Adrenal gland (tissue), 12 donors: ENCODE data around the gene TMEM125. TPM values are rescaled to one million over a fixed set of nuclear protein-coding genes. Genes with fewer than 3 reads are reported as not detected.
A peak's percentile ranks its signal among the peaks of the same experiment; 100 is the strongest.

Experiments used
- DNase-seq, 7 donors: peaks; one replicate each; pipeline ENCODE4 v3.0.0-alpha.2; 2019 to 2020
- H3K27ac ChIP-seq, 5 donors: fragments of 200-600 bp; sonication (generic) in 4 of 5; 1 replicate in 3 of 5; 2 replicates in 2 of 5; pipeline versions ENCODE4 v1.5.1 to v1.8.0; 2016 to 2020; ENCODE audit warnings: mild to moderate bottlenecking in 1 of 5
- H3K27me3 ChIP-seq: fragments of 200-600 bp; 2 replicates; pipeline ENCODE4 v1.8.0; 2021
- H3K36me3 ChIP-seq, 2 donors: fragments of 200-600 bp; replicated peaks in 1 of 2; 1 replicate in 1 of 2; 2 replicates in 1 of 2; pipeline versions ENCODE4 v1.5.1 to v1.8.0; 2018 to 2022
- H3K4me1 ChIP-seq, 2 donors: fragments of 200-600 bp; replicated peaks in 1 of 2; 1 replicate in 1 of 2; 2 replicates in 1 of 2; pipeline versions ENCODE4 v1.5.1 to v1.8.0; 2018 to 2021
- H3K4me3 ChIP-seq, 4 donors: fragments of 200-600 bp; sonication (generic) in 3 of 4; one replicate each; pipeline ENCODE4 v1.5.1; 2016 to 2018
- H3K9me3 ChIP-seq, 3 donors: fragments of 200-600 bp; sonication (generic) in 1 of 3; replicated peaks in 1 of 3; 1 replicate in 2 of 3; 2 replicates in 1 of 3; pipeline versions ENCODE4 v1.5.1 to v1.8.0; 2016 to 2021
- CTCF ChIP-seq, 6 experiments: fragments of 450-650 bp in 4 of 6; fragments of 200-600 bp in 2 of 6; sonication (generic) in 1 of 6; IDR thresholded peaks; 1 replicate in 5 of 6; 2 replicates in 1 of 6; pipeline versions ENCODE4 v1.5.1 to v1.8.0; 2016 to 2021; ENCODE audit warnings: antibody characterized with exemption in 6 of 6, mild to moderate bottlenecking in 2 of 6, moderate library complexity in 1 of 6
- POLR2A ChIP-seq, 2 donors: fragments of 450-650 bp; IDR thresholded peaks; one replicate each; pipeline ENCODE4 v1.6.1; 2017; ENCODE audit warnings: antibody characterized with exemption in 2 of 2, mild to moderate bottlenecking in 2 of 2, moderate library complexity in 1 of 2
- WGBS, 4 donors: extraction: QIAGEN DNeasy Blood & Tissue Kit in 2 of 4; methylation state at CpG; one replicate each; pipeline versions ENCODE4 v1.1.5 to v1.1.7; 2013 to 2017; 5-methylcytosine and 5-hydroxymethylcytosine counted together
- intact Hi-C, 2 donors: fragments of 100-400 bp; cut with DNase I; formaldehyde crosslinking; loops; one replicate each; pipeline versions ENCODE4 v1.14.1 to v1.15.0; 2022 to 2023
- polyA plus RNA-seq, 3 donors: library from polyadenylated mRNA; stranded (reverse); fragments of 200-250 nt in 2 of 3; fragments of 350-450 nt in 1 of 3; fragmentation: Illumina TruSeq in 1 of 3; extraction: RNeasy Lipid Tissue Mini Kit (QIAGEN cat#74804) in 1 of 3; gene quantifications; one replicate each; pipeline ENCODE4 v1.2.3, GENCODE V29; 2013 to 2014
- total RNA-seq, 9 donors: library from RNA; depleted of rRNA in 4 of 9; stranded (reverse); fragments of >200 nt in 4 of 9; fragments of 120-200 nt in 1 of 9; fragmentation: NEBNext Ultra II Directional in 1 of 9; extraction: Animal tissue kit (Norgen Biotek cat#: 25700) in 1 of 9; gene quantifications; one replicate each; pipeline versions ENCODE4 v1.1.0 to v1.2.4, GENCODE V29; 2013 to 2023
- donor health status: healthy with polysubstance abuse.
- donor health status: Bipolar disorder and iron deficiency.
- donor health status: DM: yes; HTN: yes; CAD: no.
- donor health status: DM: no; HTN: no; CAD: no.
- donor health status: DM: no; HTN: no; CAD: no.
- donor health status: DM: yes; HTN: yes; CAD: no.

TMEM125 gene
- total and polyA plus RNA-seq, 12 donors: 0.14 to 2.1 (median 1.0) TPM; not detected in 2

GRCh38 chr1:43296207-43296606, 26.4 kb downstream of the TMEM125 start:
- DNase-seq: no peak
- no peaks in the 10 kb centered on the region for H3K27me3 ChIP-seq
- H3K4me1 ChIP-seq: peaks cover 0 to 14% of the 10 kb centered on the region in 2 donors
- H3K27ac ChIP-seq: peak overlapping the region in 1 of 5 donors; percentile 24
- H3K9me3 ChIP-seq: no peaks in the 10 kb centered on the region
- WGBS, 4 donors: 61 to 74% (median 67%) methylated on average over 1 of the region's 1 CpG
- intact Hi-C loops: no loop called here
- TF ChIP-seq CTCF (IDR thresholded peaks at IDR 0.05) (no peak), POLR2A (IDR thresholded peaks at IDR 0.05) (no peak)
- H3K4me3 ChIP-seq: no peak overlapping the region
- no peaks in the 10 kb centered on the region for H3K36me3 ChIP-seq

GRCh38 chr1:43298055-43298454, 28.3 kb downstream of the TMEM125 start:
- Histone ChIP-seq H3K4me1 (peaks cover 0 to 14% of the 10 kb centered on the region in 2 donors), H3K4me3 (no peak overlapping the region), H3K9me3 (no peaks in the 10 kb centered on the region), H3K27me3 (no peaks in the 10 kb centered on the region), H3K36me3 (no peaks in the 10 kb centered on the region), H3K27ac (no peak overlapping the region)
- 79 to 100% (median 89%) methylated on average over 1 of the region's 1 CpG for WGBS, 4 donors
- intact Hi-C loops: no loop called here
- DNase-seq: no peak
- TF ChIP-seq POLR2A (IDR thresholded peaks at IDR 0.05): no peak
- TF ChIP-seq CTCF (IDR thresholded peaks at IDR 0.05): no peak

- Histone ChIP-seq H3K4me3 (no peak overlapping the region), H3K4me1 (peaks cover 0 to 12% of the 10 kb centered on the region in 2 donors), H3K36me3 (no peaks in the 10 kb centered on the region), H3K27me3 (no peaks in the 10 kb centered on the region), H3K9me3 (no peaks in the 10 kb centered on the region), H3K27ac (no peak overlapping the region)
- TF ChIP-seq CTCF (IDR thresholded peaks at IDR 0.05) (no peak), POLR2A (IDR thresholded peaks at IDR 0.05) (no peak)
- intact Hi-C loops: no loop called here
- DNase-seq: no peak
Measured at GRCh38 chr1:43299101-43299500, 29.3 kb downstream of the TMEM125 start.

GRCh38 chr1:43300378-43301094, 30.8 kb downstream of the TMEM125 start, which contains the start of gene TIE1:
Gene TIE1 (plus strand): TSS chr1:43300982. CDS start chr1:43301072, 90 bp downstream.
- Histone ChIP-seq H3K9me3 (no peaks in the 10 kb centered on the region), H3K4me1 (no peaks in the 10 kb centered on the region), H3K27ac (peak within 1 kb of the TSS in 2 of 5 donors; percentile 17 to 24), H3K27me3 (no peaks in the 10 kb centered on the region), H3K36me3 (no peaks in the 10 kb centered on the region), H3K4me3 (peak within 1 kb of the TSS in 1 of 4 donors; percentile 19)
- TF ChIP-seq POLR2A (IDR thresholded peaks at IDR 0.05) (peak in 1 of 2 donors; percentile 29), CTCF (IDR thresholded peaks at IDR 0.05) (no peak)
- intact Hi-C loops: no loop called here
- peak in 4 of 7 donors; percentile 26 to 54 (median 30) for DNase-seq
- WGBS, 4 donors: 62 to 67% (median 64%) methylated on average over 9 to 10 of the region's 10 CpGs
